ENCODE results near the gene WNT9A. TPM values are rescaled to one million over a fixed set of nuclear protein-coding genes. Genes with fewer than 3 reads are reported as not detected.

WNT9A gene
- total and polyA plus RNA-seq, 9 of the 15 experiments (the other 6 are each of a cell fraction or from before 2014, with no cell fraction given) = 0.04 to 0.17 (median 0.10) TPM; not detected in 4

GRCh38 chr1:227943381-227944089 is 4.2 kb downstream of the WNT9A start:
- DNase-seq (ENCODE audit: extremely low read depth in 1 of 4, low spot score in 3 of 4) = no peak
- ATAC-seq = no peak
- no TSS peak for BruUV-seq (replicated peaks)
- H3K4me1 ChIP-seq (replicated peaks in 1 of 2; ENCODE audit: control insufficient read depth in 2 of 2, insufficient read depth in 2 of 2, low read length in 2 of 2) = peaks cover 2 to 62% of the 10 kb centered on the region in 2 experiments; a peak in 4 of 5 replicates
- no peaks in the 10 kb centered on the region for H3K79me2 ChIP-seq (ENCODE audit: control insufficient read depth, insufficient read depth, low read length)
- no peak for FAIRE-seq
- H3K9ac ChIP-seq (ENCODE audit: insufficient read depth in 1 of 2, low read depth in 2 of 2, low read length in 2 of 2) = no peak overlapping the region
- in situ Hi-C loops (cut with MboI) (no loop called here), intact Hi-C loops (cut with micrococcal nuclease) (loop anchor here (10.0 kb wide), 1 partner anchor 489 kb away; no protein-coding TSS in a partner anchor)
- TF ChIP-seq NR3C1 (CRISPR knock-in tag; IDR thresholded peaks at IDR 0.05) (no peak), CBX3 (IDR thresholded peaks at IDR 0.05; ENCODE audit: borderline replicate concordance in 1 of 2, low read length in 2 of 2) (no peak), U2AF1 (optimal IDR thresholded peaks at IDR 0.05; ENCODE audit: low read depth, low read length) (no peak), ERF (CRISPR knock-in tag; IDR thresholded peaks at IDR 0.05) (no peak), NFE2L1 (tag; IDR thresholded peaks at IDR 0.05; ENCODE audit: borderline replicate concordance, low read depth) (no peak), FUS (optimal IDR thresholded peaks at IDR 0.05; ENCODE audit: low read depth, low read length) (no peak), ZNF274 (IDR thresholded peaks at IDR 0.05; ENCODE audit: borderline replicate concordance, low read depth, low read length) (no peak), ZNF175 (CRISPR knock-in tag; IDR thresholded peaks at IDR 0.05; ENCODE audit: low read depth) (no peak), ZNF184 (CRISPR knock-in tag; IDR thresholded peaks at IDR 0.05) (no peak), ZNF77 (CRISPR knock-in tag; IDR thresholded peaks at IDR 0.05) (no peak), EP400 (IDR thresholded peaks at IDR 0.05) (no peak), ZKSCAN3 (CRISPR knock-in tag; IDR thresholded peaks at IDR 0.05) (no peak), GABPA (tag; conservative IDR thresholded peaks at IDR 0.05; ENCODE audit: low read depth) (no peak), CREB3 (tag; conservative IDR thresholded peaks at IDR 0.05; ENCODE audit: low read depth) (no peak), ID3 (CRISPR knock-in tag; IDR thresholded peaks at IDR 0.05) (no peak), ID3 (tag; IDR thresholded peaks at IDR 0.05) (no peak), TBP (optimal IDR thresholded peaks at IDR 0.05; ENCODE audit: low read depth, low read length) (no peak)
- no peak overlapping the region for H3K27ac ChIP-seq (ENCODE audit: extremely low read depth, low read depth, low read length)
- H4K20me1 ChIP-seq (replicated peaks; ENCODE audit: control insufficient read depth, insufficient read depth, low read length) = peaks cover 13% of the 10 kb centered on the region; the same call in 1 of the 2 replicates
- ChIA-PET POLR2A (no interaction called here), CTCF (ENCODE audit: low intra/inter-chr PET ratio) (interaction anchor here (0.6 kb wide), 1 partner anchor 129 kb away, joined by 3 read pairs; no protein-coding TSS in a partner anchor)
- H3K4me3 ChIP-seq = no peak overlapping the region
- peaks cover 29 to 89% of the 10 kb centered on the region in 2 experiments; a peak in 4 of 5 replicates for H3K27me3 ChIP-seq (ENCODE audit: control insufficient read depth in 2 of 2, insufficient read depth in 2 of 2, low read length in 2 of 2)
- H3K9me3 ChIP-seq (replicated peaks; ENCODE audit: control insufficient read depth, insufficient read depth, low read depth, low read length) = no peaks in the 10 kb centered on the region
- no peak overlapping the region for H3K4me2 ChIP-seq (ENCODE audit: insufficient read depth, low read length)
- no peaks in the 10 kb centered on the region for H3K36me3 ChIP-seq (ENCODE audit: control insufficient read depth, insufficient read depth, low read length)
- H3K9me1 ChIP-seq (ENCODE audit: control insufficient read depth, insufficient read depth, low read length) = no peaks in the 10 kb centered on the region
- 2% methylated on average over 12 of the region's 12 CpGs for WGBS (ENCODE audit: insufficient coverage, low coverage, missing lambda C conversion rate)
- no peak overlapping the region for H2AFZ ChIP-seq (ENCODE audit: low read depth, low read length)
